GF-D8 (cell line): Measurements from ENCODE around the gene ACTMAP.
"Not testable (repeated sequence)": the region's sequence is repeated elsewhere in the genome, so short reads cannot be mapped to it uniquely, and the experiment has no call there.

Experiments
- DNase-seq: peaks from one replicate; lab custom pipeline; 2025; lab: John Stamatoyannopoulos, UW

Gene ACTMAP

GRCh38 chr19:40743926-40744325 is 6.4 kb downstream of the ACTMAP start:
- DNase-seq: no peak

DNA sequence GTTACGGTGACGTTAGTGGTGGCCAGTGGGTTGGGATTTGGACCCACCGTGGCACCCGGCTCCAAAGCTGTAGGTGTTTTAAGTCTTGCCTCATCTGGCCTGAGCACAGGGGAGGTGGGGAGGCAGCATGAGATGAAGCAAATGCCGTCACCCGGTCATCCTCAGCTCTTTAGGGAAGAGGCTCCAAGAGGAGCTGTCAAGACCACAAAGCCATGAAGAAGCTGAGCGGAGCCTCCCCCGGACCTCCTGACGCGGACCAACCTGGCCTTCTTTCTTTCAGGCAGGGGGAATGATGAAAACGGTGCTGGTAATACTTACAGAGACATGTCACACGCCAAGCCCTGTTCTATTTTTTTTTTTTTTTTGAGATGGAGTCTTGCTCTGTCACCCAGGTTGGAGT is 7.4 kb downstream of the ACTMAP start:
- no peak for DNase-seq

DNA sequence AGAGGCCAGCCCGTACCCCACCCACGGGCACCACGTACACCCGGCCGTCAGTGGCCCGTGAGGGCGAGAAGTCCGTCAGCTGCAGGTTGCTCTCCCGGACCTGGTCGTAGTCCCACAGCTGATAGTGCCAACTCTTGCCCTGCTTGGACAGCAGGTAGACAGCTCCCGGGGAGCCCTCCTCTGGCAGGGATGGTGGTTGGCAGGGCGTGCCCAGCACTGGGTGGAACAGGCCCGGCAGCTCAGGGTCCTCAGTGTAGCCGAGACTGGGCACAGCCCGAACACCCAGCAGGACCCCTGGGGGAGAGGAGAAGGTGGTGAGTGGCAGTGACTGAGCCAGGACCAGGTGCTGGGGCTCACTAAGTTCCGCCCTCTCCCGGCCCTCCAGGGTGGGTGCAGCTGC is 7.8 kb downstream of the ACTMAP start:
- DNase-seq: no peak

DNA sequence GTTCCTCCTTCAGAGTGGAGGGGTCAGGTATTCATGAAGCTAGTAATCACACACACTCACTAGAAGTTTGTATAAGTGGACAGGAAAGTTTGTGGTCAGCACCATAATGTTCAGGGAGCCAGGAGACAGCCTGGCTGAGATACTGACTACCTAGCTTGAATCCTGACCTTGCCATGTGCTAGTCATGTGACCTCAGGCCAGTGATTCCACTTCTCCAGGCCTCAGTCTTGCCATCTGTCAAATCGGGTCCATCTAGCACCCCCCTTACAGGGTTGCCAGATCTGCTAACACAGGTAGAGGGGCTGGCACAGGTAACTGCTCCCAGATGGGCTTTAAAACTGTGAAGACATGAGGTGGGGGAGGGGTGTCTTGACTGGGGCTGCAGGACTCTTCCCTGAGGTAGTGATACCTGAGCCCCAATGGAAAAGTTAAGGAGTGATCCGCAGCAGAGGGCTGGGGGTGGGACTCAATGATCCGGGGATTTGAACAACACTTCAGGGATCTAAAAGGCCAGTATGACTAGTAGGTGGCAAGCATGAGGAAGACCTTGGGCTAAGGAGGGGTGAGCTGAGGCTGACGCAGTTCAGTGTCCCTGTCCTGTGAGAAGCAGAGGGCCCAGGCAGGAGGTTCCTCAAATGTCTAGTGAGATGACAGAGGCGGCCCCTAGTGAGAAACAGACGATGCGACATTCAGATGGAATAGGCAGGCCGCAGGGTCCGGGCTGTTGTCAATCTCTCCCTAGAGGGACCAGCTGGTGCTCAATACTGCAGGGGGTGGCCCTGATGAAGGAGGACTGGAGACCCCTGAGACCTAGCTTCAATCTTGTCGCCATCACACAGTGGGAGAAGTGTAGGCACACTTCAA is 8.5 kb downstream of the ACTMAP start:
- no peak for DNase-seq

GRCh38 chr19:40740747-40741146 is 9.5 kb downstream of the ACTMAP start:
- DNase-seq: no peak

GRCh38 chr19:40739871-40740703 is 10.2 kb downstream of the ACTMAP start:
- no peak for DNase-seq

- no peak for DNase-seq
These were observed 11.0 kb downstream of the ACTMAP start for GRCh38 chr19:40739030-40739839.

- DNase-seq: no peak
These were observed 13.1 kb downstream of the ACTMAP start for GRCh38 chr19:40737102-40737644.

- DNase-seq: no peak
These were observed 13.6 kb downstream of the ACTMAP start for GRCh38 chr19:40736661-40737060.

- no peak for DNase-seq
These were observed 15.1 kb downstream of the ACTMAP start for GRCh38 chr19:40735013-40735771.

GRCh38 chr19:40733149-40733548 is 17.1 kb downstream of the ACTMAP start:
- no peak for DNase-seq

DNA sequence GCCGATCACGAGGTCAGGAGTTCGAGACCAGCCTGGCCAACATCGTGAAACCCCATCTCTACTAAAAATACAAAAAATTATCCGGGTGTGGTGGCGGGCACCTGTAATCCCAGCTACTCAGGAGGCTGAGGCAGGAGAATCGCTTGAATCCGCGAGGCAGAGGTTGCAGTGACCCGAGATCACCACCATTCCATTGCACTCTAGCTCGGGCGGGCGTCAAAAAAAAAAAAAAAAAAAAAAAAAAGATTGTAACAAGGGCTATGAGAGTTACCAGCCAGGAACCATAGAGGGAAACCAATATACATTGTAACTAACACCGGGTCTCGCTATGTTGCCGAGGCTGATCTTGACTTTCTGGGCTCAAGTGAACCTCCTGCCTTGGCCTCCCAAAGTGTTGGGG is 18.0 kb downstream of the ACTMAP start:
- DNase-seq: not testable (repeated sequence)

GRCh38 chr19:40730065-40730464 is 20.2 kb downstream of the ACTMAP start:
- not testable (repeated sequence) for DNase-seq

GRCh38 chr19:40726279-40726678 is 24.0 kb downstream of the ACTMAP start:
- no peak for DNase-seq

DNA sequence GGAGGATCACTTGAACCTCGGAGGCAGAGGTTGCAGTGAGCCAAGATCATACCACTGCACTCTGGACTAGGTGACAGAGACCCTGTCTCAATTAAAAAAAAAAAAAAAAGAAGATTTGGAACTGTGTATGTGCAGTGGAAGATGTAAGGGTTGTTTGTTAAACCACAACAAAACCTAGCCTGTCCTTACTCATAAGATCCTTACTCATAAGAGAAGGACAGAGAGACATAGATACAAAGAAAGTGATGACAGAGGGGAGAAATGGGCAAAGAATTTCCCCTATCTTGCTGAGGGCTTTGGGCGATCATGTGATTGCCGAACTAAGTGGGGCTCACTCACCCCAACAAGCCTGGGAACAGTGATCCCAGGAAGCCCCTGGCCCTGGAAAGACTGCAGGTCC is 25.4 kb downstream of the ACTMAP start:
- DNase-seq: no peak

- DNase-seq: no peak
These were observed 26.0 kb downstream of the ACTMAP start for GRCh38 chr19:40724315-40724714.

DNA sequence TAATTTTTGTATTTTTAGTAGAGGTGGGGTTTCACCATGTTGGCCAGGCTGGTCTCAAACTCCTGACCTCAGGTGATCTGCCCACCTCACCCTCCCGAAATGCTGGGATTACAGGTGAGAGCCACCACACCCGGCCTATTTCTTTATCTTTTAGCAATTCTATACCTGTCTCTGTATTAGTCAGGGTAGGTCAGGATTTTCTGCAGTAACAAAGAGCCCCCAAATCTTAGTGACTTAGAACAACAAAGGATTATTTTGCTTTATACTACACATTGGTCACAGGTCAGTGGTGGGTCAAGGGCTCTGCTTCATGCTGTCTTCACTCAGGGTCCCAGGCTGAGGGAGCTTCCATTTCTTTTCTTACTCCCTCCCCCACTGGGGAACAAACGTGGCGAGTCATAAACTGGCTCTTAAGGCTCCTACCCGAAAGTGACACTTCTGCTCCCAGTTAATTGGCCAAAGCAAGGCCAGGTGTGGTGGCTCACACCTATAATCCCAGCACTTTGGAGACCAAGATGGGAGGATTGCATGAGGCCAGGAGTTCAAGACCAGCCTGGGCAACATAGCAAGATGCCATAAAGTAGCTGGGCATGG is 26.5 kb downstream of the ACTMAP start:
- no peak for DNase-seq

DNA sequence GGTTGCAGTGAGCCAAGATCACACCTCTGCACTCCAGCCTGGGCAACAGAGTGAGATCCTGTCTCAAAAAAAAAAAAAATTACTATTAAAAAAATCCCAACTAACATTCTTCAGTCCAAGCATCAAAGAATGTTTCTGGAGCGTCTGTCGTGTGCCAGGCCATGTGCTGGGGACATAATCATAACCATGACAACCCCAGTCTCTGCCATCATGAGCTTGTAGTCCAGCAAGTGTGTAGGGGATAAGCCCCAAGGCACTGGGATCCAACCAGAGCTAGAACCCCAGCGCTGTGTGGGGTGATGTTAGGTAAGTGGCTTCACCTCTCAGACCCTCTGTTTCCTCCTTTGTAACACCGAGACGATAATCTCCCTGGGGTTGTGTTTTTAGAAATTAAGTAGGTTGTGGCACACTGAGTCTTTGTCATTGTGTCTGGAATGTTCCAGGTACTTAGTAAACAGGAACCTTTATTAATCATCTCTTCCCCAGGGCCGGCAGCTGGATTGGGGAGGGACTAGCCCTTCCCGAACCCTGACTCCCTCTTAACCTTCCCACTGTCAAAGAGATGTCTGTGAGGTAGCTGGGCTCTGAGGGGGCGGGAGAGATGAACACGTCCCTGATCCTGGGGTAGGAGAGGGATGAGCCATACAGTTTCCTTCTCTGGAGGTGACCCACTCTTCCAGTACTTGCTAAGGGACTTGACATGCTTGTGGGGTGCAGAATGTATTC is 28.2 kb downstream of the ACTMAP start:
- DNase-seq: no peak

DNA sequence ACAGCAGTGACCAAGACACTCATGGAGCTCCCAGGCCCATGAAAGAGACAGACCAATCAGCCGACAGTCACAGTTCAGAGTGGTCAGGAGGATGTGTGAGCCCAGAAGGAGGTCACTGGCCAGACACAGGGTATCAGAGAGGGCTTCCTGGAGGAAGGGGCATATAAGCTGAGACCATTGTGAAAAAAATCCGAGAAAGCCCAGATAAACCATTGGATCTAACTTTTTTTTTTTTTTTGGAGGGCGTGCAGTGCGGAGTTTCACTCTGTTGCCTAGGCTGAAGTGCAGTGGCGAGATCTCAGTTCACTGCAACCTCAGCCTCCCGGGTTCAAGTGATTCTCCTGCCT is 29.2 kb downstream of the ACTMAP start:
- no peak for DNase-seq

- DNase-seq: no peak
These were observed 30.8 kb downstream of the ACTMAP start for GRCh38 chr19:40719414-40719894.
